GM12878 (cell line): ENCODE measurements around the gene SLC37A1. TPM values are rescaled to one million over a fixed set of nuclear protein-coding genes. Genes with fewer than 3 reads are reported as not detected.

ENCODE experiments used
- BCLAF1 ChIP-seq: fragments of 450-650 bp; IDR thresholded peaks from 2 replicates; pipeline ENCODE4 v1.6.1; 2017; ENCODE audit warnings: antibody characterized with exemption, mild to moderate bottlenecking, moderate library complexity
- NFYB ChIP-seq: IDR thresholded peaks from 2 replicates; pipeline ENCODE4 v1.6.1; 2011; ENCODE audit warnings: low read depth, mild to moderate bottlenecking, low read length, improper control_type of control experiment, moderate library complexity; ENCODE audit not compliant: insufficient read depth
- NR2C1 ChIP-seq: fragments of 450-650 bp; IDR thresholded peaks from 2 replicates; pipeline ENCODE4 v1.6.1; 2017; ENCODE audit warnings: antibody characterized with exemption, mild to moderate bottlenecking, moderate library complexity
- PBX3 ChIP-seq: IDR thresholded peaks from 2 replicates; pipeline ENCODE4 v1.6.1; 2011; ENCODE audit warnings: mild to moderate bottlenecking, low read depth, low read length, moderate library complexity; ENCODE audit not compliant: insufficient replicate concordance
- PKNOX1 ChIP-seq: fragments of 450-650 bp; IDR thresholded peaks from 2 replicates; pipeline ENCODE4 v1.6.1; 2016; ENCODE audit warnings: mild to moderate bottlenecking
- RELA ChIP-seq: fragments of 450-650 bp; IDR thresholded peaks from 2 replicates; pipeline ENCODE4 v1.8.0; 2014; ENCODE audit warnings: borderline replicate concordance; ENCODE audit not compliant: partially characterized antibody
- RUNX3 ChIP-seq: IDR thresholded peaks from 2 replicates; pipeline ENCODE4 v1.6.1; 2012; ENCODE audit warnings: low read length, inconsistent platforms
- USF2 ChIP-seq: IDR thresholded peaks from 2 replicates; pipeline ENCODE4 v1.6.1; 2011; ENCODE audit warnings: low read depth, low read length, improper control_type of control experiment, borderline replicate concordance
- ZNF24 ChIP-seq: fragments of 450-650 bp; IDR thresholded peaks from 2 replicates; pipeline ENCODE4 v1.6.1; 2017; ENCODE audit warnings: antibody characterized with exemption, mild to moderate bottlenecking
- polyA plus RNA-seq, 11 experiments: library from polyadenylated mRNA; depleted of rRNA in 4 of 11; unstranded in 6 of 11; stranded (reverse) in 5 of 11; fragments of >200 nt; fragmentation: Nextera tagmentation in 4 of 11; fragmentation: Illumina TruSeq in 1 of 11; extraction: Ambion mirVana in 4 of 11; extraction: Trizol in 1 of 11; gene quantifications; 1 replicate in 1 of 11; 2 replicates in 10 of 11; pipeline versions ENCODE4 v1.2.1 to v1.2.3, GENCODE V29; 2011 to 2016; ENCODE audit warnings: inconsistent platforms in 2 of 11, missing spikeins in 2 of 11, low read depth in 1 of 11
- total RNA-seq, 4 experiments: library from RNA; depleted of rRNA in 3 of 4; stranded (reverse); fragments of >200 nt in 3 of 4; fragmentation: Illumina TruSeq in 1 of 4; extraction: Trizol in 1 of 4; gene quantifications; 2 replicates each; pipeline versions ENCODE4 v1.2.1 to v1.2.3, GENCODE V29; 2013 to 2021

The SLC37A1 gene
- total and polyA plus RNA-seq, 10 of the 15 experiments (the other 5 are each of a cell fraction or from before 2014, with no cell fraction given), result 1.1 to 35.5 (median 24.4) TPM

GRCh38 chr21:42609811-42610210 is 96.2 kb downstream of the SLC37A1 start (continued):
- no peak for TF ChIP-seq BCLAF1
- peak; percentile 67 for TF ChIP-seq NFYB
- TF ChIP-seq RELA, result peak; percentile 76
- TF ChIP-seq USF2, result peak; percentile 92
- TF ChIP-seq PBX3, result peak; percentile 39
- peak; percentile 98 for TF ChIP-seq RUNX3
- peak; percentile 87 for TF ChIP-seq PKNOX1
- TF ChIP-seq NR2C1, result no peak
- TF ChIP-seq ZNF24, result no peak
- TF ChIP-seq, all 136 proteins: peak for 22
